Sigmoid colon (tissue), 7 donors: ENCODE data around the gene DIO3. TPM values are rescaled to one million over a fixed set of nuclear protein-coding genes. Genes with fewer than 3 reads are reported as not detected.

Experiments
- DNase-seq: peaks from one replicate; pipeline ENCODE4 v3.0.0-alpha.2; 2019
- H3K27ac ChIP-seq, 4 donors: fragments of 200-600 bp; sonication (generic); one replicate each; pipeline ENCODE4 v1.5.1; 2016 to 2019; ENCODE audit warnings: mild to moderate bottlenecking in 1 of 4
- H3K27me3 ChIP-seq, 3 donors: fragments of 200-600 bp; sonication (generic); one replicate each; pipeline ENCODE4 v1.5.1; 2019; ENCODE audit warnings: mild to moderate bottlenecking in 1 of 3
- H3K36me3 ChIP-seq, 4 donors: fragments of 200-600 bp; sonication (generic); one replicate each; pipeline ENCODE4 v1.5.1; 2016 to 2019
- H3K4me1 ChIP-seq, 4 donors: fragments of 200-600 bp; sonication (generic); one replicate each; pipeline ENCODE4 v1.5.1; 2017 to 2019
- H3K4me3 ChIP-seq, 4 donors: fragments of 200-600 bp; sonication (generic); one replicate each; pipeline ENCODE4 v1.5.1; 2017 to 2019; ENCODE audit warnings: mild to moderate bottlenecking in 2 of 4, moderate library complexity in 1 of 4
- H3K9me3 ChIP-seq, 4 donors: fragments of 200-600 bp in 3 of 4; sonication (generic) in 3 of 4; one replicate each; pipeline versions ENCODE4 v1.5.1 to v1.6.1; 2013 to 2019
- EP300 ChIP-seq, 4 donors: sonication (generic); formaldehyde crosslinking; IDR thresholded peaks; one replicate each; pipeline ENCODE4 v1.6.1; 2017; ENCODE audit warnings: antibody characterized with exemption in 4 of 4
- POLR2A ChIP-seq, 2 donors: fragments of 450-650 bp; IDR thresholded peaks; one replicate each; pipeline ENCODE4 v1.6.1; 2016; ENCODE audit warnings: antibody characterized with exemption in 2 of 2, mild to moderate bottlenecking in 2 of 2, moderate library complexity in 2 of 2
- POLR2AphosphoS5 ChIP-seq, 4 donors: sonication (generic); formaldehyde crosslinking; IDR thresholded peaks; one replicate each; pipeline ENCODE4 v1.6.1; 2017; ENCODE audit warnings: antibody characterized with exemption in 4 of 4
- WGBS, 2 donors: extraction: QIAGEN DNeasy Blood & Tissue Kit; methylation state at CpG; one replicate each; pipeline ENCODE4 v1.1.7; 2013; 5-methylcytosine and 5-hydroxymethylcytosine counted together
- intact Hi-C: fragments of 100-400 bp; cut with DNase I; formaldehyde crosslinking; loops from one replicate; pipeline ENCODE4 v1.15.1; 2023
- polyA plus RNA-seq, 3 donors: library from polyadenylated mRNA; stranded (reverse); fragments of 200-250 nt; gene quantifications; one replicate each; pipeline ENCODE4 v1.2.3, GENCODE V29; 2013
- total RNA-seq, 4 donors: library from RNA; depleted of rRNA; stranded (reverse); fragments of >200 nt; gene quantifications; one replicate each; pipeline ENCODE4 v1.1.0, GENCODE V29; 2016
- TF ChIP-seq, protein P1 (sequence below), 4 experiments: fragments of 450-650 bp in 3 of 4; fragments of 200-600 bp in 1 of 4; IDR thresholded peaks; one replicate each; pipeline ENCODE4 v1.5.1; 2016 to 2019; ENCODE audit warnings: antibody characterized with exemption in 4 of 4, mild to moderate bottlenecking in 3 of 4, moderate library complexity in 2 of 4
- donor health status: healthy with polysubstance abuse.
- donor health status: Bipolar disorder and iron deficiency.
- donor health status: healthy.

DIO3 gene
- total and polyA plus RNA-seq, 7 donors: 0.23 to 6.0 (median 2.4) TPM

DNA sequence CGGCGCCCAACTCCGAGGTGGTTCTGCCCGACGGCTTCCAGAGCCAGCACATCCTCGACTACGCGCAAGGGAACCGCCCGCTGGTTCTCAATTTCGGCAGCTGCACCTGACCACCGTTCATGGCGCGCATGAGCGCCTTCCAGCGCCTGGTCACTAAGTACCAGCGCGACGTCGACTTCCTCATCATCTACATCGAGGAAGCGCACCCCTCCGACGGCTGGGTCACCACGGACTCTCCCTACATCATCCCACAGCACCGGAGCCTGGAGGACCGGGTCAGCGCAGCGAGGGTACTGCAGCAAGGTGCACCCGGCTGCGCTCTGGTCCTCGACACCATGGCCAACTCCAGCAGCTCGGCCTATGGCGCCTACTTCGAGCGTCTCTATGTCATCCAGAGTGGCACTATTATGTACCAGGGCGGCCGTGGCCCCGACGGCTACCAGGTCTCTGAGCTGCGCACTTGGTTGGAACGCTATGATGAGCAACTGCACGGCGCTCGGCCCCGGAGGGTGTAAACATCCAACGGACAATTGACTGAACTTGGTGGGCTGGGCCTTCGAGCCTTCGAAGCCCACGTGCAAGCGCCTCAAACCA, 699 bp downstream of the DIO3 start:
- WGBS, 2 donors: 74 to 86% methylated on average over 51 of the region's 51 CpGs
- H3K4me3 ChIP-seq: no peak overlapping the region
- TF ChIP-seq POLR2AphosphoS5 (IDR thresholded peaks at IDR 0.05): no peak
- H3K27me3 ChIP-seq: peaks cover 49 to 93% (median 58%) of the 10 kb centered on the region in 3 donors
- peaks cover 0 to 10% (median 1%) of the 10 kb centered on the region in 4 donors for H3K36me3 ChIP-seq
- peaks cover 0 to 28% (median 17%) of the 10 kb centered on the region in 4 donors for H3K4me1 ChIP-seq
- H3K27ac ChIP-seq: no peak overlapping the region
- DNase-seq: no peak
- peaks cover 0 to 17% (median 12%) of the 10 kb centered on the region in 4 donors for H3K9me3 ChIP-seq
- intact Hi-C loops: loop anchor here (5.0 kb wide), 1 partner anchor 1180 kb away; no protein-coding TSS in a partner anchor

DNA sequence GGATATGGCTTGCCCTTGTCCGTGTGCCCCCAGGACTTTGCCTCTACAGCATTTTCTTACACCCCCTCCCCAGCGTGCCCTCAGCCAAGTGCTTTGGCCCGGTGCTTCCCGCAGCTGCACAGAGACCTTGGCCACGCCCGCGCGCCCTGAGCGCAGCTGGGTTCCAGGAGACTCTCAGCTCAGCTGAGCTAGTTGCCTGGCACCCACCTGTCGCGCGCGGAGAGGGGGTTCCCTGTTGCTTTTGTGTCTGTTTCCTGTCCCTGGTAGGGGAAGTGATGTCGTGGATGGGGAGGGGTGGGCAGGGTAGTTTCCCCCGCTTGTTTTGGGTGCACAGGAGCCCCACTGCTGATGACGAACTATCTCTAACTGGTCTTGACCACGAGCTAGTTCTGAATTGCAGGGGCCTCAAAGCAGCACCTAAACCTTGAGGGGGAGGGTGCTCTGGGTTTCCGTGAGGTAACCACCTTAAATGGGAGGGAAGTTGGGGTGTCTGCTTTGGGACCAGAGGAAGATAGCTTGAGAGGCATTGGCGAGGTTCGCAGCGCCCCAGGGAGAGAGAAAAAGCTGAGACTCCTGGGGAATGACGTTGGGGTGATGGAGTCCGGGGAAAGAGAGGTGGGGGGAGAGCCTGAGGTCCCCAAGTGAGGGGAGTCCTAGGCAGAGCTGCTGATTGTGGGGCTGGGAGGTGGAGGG, 1.5 kb downstream of the DIO3 start:
- H3K27ac ChIP-seq: no peak overlapping the region
- intact Hi-C loops: loop anchor here (5.0 kb wide), 1 partner anchor 1181 kb away; no protein-coding TSS in a partner anchor
- TF ChIP-seq, protein P1, sequence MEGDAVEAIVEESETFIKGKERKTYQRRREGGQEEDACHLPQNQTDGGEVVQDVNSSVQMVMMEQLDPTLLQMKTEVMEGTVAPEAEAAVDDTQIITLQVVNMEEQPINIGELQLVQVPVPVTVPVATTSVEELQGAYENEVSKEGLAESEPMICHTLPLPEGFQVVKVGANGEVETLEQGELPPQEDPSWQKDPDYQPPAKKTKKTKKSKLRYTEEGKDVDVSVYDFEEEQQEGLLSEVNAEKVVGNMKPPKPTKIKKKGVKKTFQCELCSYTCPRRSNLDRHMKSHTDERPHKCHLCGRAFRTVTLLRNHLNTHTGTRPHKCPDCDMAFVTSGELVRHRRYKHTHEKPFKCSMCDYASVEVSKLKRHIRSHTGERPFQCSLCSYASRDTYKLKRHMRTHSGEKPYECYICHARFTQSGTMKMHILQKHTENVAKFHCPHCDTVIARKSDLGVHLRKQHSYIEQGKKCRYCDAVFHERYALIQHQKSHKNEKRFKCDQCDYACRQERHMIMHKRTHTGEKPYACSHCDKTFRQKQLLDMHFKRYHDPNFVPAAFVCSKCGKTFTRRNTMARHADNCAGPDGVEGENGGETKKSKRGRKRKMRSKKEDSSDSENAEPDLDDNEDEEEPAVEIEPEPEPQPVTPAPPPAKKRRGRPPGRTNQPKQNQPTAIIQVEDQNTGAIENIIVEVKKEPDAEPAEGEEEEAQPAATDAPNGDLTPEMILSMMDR (IDR thresholded peaks at IDR 0.05): no peak
- TF ChIP-seq EP300 (IDR thresholded peaks at IDR 0.05): no peak
- no peak for TF ChIP-seq POLR2A (IDR thresholded peaks at IDR 0.05)
- TF ChIP-seq POLR2AphosphoS5 (IDR thresholded peaks at IDR 0.05): no peak
- 7 to 11% methylated on average over 23 of the region's 23 CpGs for WGBS, 2 donors
- H3K4me1 ChIP-seq: peaks cover 0 to 28% (median 17%) of the 10 kb centered on the region in 4 donors
- peaks cover 49 to 91% (median 62%) of the 10 kb centered on the region in 3 donors for H3K27me3 ChIP-seq
- peaks cover 0 to 17% (median 12%) of the 10 kb centered on the region in 4 donors for H3K9me3 ChIP-seq
- no peak for DNase-seq
- peaks cover 0 to 10% (median 1%) of the 10 kb centered on the region in 4 donors for H3K36me3 ChIP-seq
- H3K4me3 ChIP-seq: no peak overlapping the region

DNA sequence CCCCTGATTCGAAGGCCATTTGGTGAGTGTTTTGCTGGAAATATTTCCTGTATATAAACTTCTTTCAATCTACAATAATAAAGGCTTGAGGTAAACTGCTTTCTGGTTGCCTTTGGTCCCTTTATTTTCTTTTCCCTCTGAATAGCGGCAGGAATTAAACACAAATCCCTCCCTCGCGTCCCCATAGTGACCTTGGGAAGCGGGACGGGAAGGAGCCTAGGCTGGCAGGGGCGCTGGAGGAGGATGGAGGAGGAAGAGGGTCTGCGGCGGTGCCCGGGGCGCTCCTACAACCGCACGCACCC, 2.0 kb downstream of the DIO3 start:
- intact Hi-C loops: loop anchor here (5.0 kb wide), 1 partner anchor 1181 kb away; no protein-coding TSS in a partner anchor
- WGBS, 2 donors: 4 to 14% methylated on average over 13 of the region's 13 CpGs
- H3K4me3 ChIP-seq: no peak overlapping the region
- H3K9me3 ChIP-seq: peaks cover 0 to 17% (median 12%) of the 10 kb centered on the region in 4 donors
- no peak for TF ChIP-seq POLR2A (IDR thresholded peaks at IDR 0.05)
- no peak for TF ChIP-seq EP300 (IDR thresholded peaks at IDR 0.05)
- TF ChIP-seq, protein P1 (IDR thresholded peaks at IDR 0.05): no peak
- TF ChIP-seq POLR2AphosphoS5 (IDR thresholded peaks at IDR 0.05): no peak
- DNase-seq: no peak
- H3K27me3 ChIP-seq: peaks cover 49 to 91% (median 62%) of the 10 kb centered on the region in 3 donors
- no peak overlapping the region for H3K27ac ChIP-seq
- peaks cover 0 to 28% (median 17%) of the 10 kb centered on the region in 4 donors for H3K4me1 ChIP-seq
- H3K36me3 ChIP-seq: peaks cover 0 to 10% (median 1%) of the 10 kb centered on the region in 4 donors

DNA sequence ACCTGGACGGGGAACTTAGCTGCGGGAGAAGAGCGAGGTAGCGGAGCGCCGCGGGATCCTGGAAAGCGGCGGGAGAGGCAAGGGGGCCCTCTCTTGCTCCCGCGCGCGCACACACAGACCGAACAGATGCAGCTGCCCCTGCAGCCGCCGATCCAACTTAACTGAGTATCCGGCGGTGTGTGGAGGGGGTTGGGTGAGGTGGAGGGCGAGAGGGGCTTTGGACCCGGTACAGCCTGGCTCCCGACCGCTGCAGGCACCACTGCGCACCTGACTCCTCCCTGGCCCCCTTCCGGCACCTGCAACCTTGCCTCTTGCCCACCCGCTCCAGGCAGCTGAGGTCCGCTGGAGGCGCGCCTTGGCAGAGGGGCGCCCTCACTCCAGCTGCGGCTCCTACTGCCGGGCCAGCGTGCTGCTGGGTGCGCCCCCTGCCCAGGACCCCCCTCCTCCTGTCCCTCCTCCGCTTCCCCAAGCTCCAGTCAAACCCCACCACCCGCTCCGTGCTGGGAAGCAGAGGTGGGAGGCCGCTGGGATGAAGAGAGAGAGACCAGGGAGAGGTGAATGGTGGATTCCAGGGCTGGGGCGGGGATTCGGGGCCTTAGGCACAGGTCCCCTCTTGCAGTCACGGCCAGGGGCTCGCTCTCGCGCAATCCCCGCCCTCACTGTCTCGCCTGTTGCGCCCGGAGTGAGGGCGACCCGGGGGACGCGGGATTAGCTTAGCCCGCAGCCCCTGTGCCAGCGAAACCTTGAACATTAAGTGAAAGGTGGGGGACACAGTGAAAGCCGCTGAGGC, 2.6 kb downstream of the DIO3 start:
- H3K36me3 ChIP-seq: peaks cover 0 to 10% (median 1%) of the 10 kb centered on the region in 4 donors
- H3K9me3 ChIP-seq: peaks cover 0 to 17% (median 12%) of the 10 kb centered on the region in 4 donors
- no peak overlapping the region for H3K27ac ChIP-seq
- peaks cover 0 to 28% (median 17%) of the 10 kb centered on the region in 4 donors for H3K4me1 ChIP-seq
- DNase-seq: no peak
- H3K4me3 ChIP-seq: no peak overlapping the region
- 4 to 12% methylated on average over 54 of the region's 54 CpGs for WGBS, 2 donors
- TF ChIP-seq EP300 (IDR thresholded peaks at IDR 0.05) (no peak), POLR2AphosphoS5 (IDR thresholded peaks at IDR 0.05) (no peak), POLR2A (IDR thresholded peaks at IDR 0.05) (no peak)
- TF ChIP-seq, protein P1 (IDR thresholded peaks at IDR 0.05): no peak
- intact Hi-C loops: loop anchor here (5.0 kb wide), 1 partner anchor 1182 kb away; no protein-coding TSS in a partner anchor
- peaks cover 49 to 91% (median 62%) of the 10 kb centered on the region in 3 donors for H3K27me3 ChIP-seq
